T-helper 17 cell (primary cell): Measurements from ENCODE around the gene CHD8. TPM values are rescaled to one million over a fixed set of nuclear protein-coding genes. Genes with fewer than 3 reads are reported as not detected.

Experiments
- total RNA-seq, 4 donors: library from RNA in 2 of 4; stranded (reverse) in 2 of 4; gene quantifications; one replicate each; pipeline ENCODE4 v1.2.3 and lab custom pipeline; 2022 to 2026

The CHD8 gene
- total RNA-seq, 2 donors from 2014 or later = 128 to 131 TPM

Other genes starting within 250 kb of the CHD8 start
- 100 to 1,000 TPM; 576 to 580 TPM for gene HNRNPC, start 186.7 kb downstream of the CHD8 start, total RNA-seq
- gene RPGRIP1, start 176.0 kb downstream of the CHD8 start, total RNA-seq = under 1 TPM in 1 of 2 donors, not detected in 1; 0.94 TPM
- gene SUPT16H, start 72.1 kb downstream of the CHD8 start, total RNA-seq = 10 to 100 TPM; 47.5 to 50.7 TPM
- 10 to 100 TPM; 35.3 to 42.6 TPM for gene RAB2B, start 20.8 kb upstream of the CHD8 start, total RNA-seq
- gene TOX4, start 21.1 kb upstream of the CHD8 start, total RNA-seq = 100 to 1,000 TPM in 1 of 2 donors, 10 to 100 TPM in 1; 97.3 to 110 TPM
- 10 to 100 TPM; 42.3 to 46.5 TPM for gene METTL3, start 55.2 kb upstream of the CHD8 start, total RNA-seq
- gene SALL2, start 70.2 kb upstream of the CHD8 start, total RNA-seq = 1 to 10 TPM; 1.9 to 2.1 TPM
- gene OR10G3, start 124.0 kb upstream of the CHD8 start, total RNA-seq = not detected
- not detected for gene OR10G2, start 178.8 kb upstream of the CHD8 start, total RNA-seq
- not detected for gene OR4E2, start 197.7 kb upstream of the CHD8 start, total RNA-seq
- under 1 TPM in 1 of 2 donors, not detected in 1; 0.07 TPM for gene OR4E1, start 217.7 kb upstream of the CHD8 start, total RNA-seq